Mucosa of descending colon (tissue), 3 donors: ENCODE data around the gene AMZ1. TPM values are rescaled to one million over a fixed set of nuclear protein-coding genes. Genes with fewer than 3 reads are reported as not detected.

Experiments used
- ATAC-seq: fragments of 200-7000 bp; cut with Tn5 transposase; one replicate; pipeline ENCODE4 v1.9.1; 2020; ENCODE audit warnings: mild to moderate bottlenecking, moderate library complexity
- DNase-seq, 3 donors: peaks; one replicate each; pipeline ENCODE4 v3.0.0-alpha.2; 2020
- H3K36me3 ChIP-seq: fragments of 200-600 bp; one replicate; pipeline ENCODE4 v1.8.0; 2021; ENCODE audit warnings: low read depth, mild to moderate bottlenecking
- H3K4me1 ChIP-seq: fragments of 200-600 bp; one replicate; pipeline ENCODE4 v1.8.0; 2021; ENCODE audit warnings: low read depth, mild to moderate bottlenecking
- H3K4me3 ChIP-seq: fragments of 200-600 bp; one replicate; pipeline ENCODE4 v1.8.0; 2021; ENCODE audit warnings: mild to moderate bottlenecking
- H3K9me3 ChIP-seq: fragments of 200-600 bp; one replicate; pipeline ENCODE4 v1.8.0; 2021; ENCODE audit warnings: mild to moderate bottlenecking
- intact Hi-C, 2 donors: fragments of 100-400 bp; cut with DNase I in 1 of 2; cut with micrococcal nuclease in 1 of 2; formaldehyde crosslinking; loops; one replicate each; pipeline versions ENCODE4 v1.11.0 to v1.11.1; 2022; cut with DNase I, micrococcal nuclease
- total RNA-seq, 3 donors: library from RNA; stranded (reverse); fragmentation: NEBNext Ultra II Directional in 2 of 3; extraction: Animal tissue kit (Norgen Biotek cat#: 25700) in 2 of 3; gene quantifications; one replicate each; pipeline versions ENCODE4 v1.2.1 to v1.2.4, GENCODE V29; 2021 to 2023
- TF ChIP-seq, protein P1 (sequence below): fragments of 200-600 bp; IDR thresholded peaks from one replicate; pipeline ENCODE4 v1.8.0; 2022; ENCODE audit warnings: antibody characterized with exemption, mild to moderate bottlenecking
- donor health status: DM: no; HTN: no; CAD: no; lungs with moderate emphysema.
- donor health status: DM: no; HTN: no; CAD: no.
- donor health status: DM: no; HTN: yes; CAD: no.

The AMZ1 gene
- total RNA-seq, 3 donors from 2014 or later = 0.61 to 1.3 TPM; not detected in 1

DNA sequence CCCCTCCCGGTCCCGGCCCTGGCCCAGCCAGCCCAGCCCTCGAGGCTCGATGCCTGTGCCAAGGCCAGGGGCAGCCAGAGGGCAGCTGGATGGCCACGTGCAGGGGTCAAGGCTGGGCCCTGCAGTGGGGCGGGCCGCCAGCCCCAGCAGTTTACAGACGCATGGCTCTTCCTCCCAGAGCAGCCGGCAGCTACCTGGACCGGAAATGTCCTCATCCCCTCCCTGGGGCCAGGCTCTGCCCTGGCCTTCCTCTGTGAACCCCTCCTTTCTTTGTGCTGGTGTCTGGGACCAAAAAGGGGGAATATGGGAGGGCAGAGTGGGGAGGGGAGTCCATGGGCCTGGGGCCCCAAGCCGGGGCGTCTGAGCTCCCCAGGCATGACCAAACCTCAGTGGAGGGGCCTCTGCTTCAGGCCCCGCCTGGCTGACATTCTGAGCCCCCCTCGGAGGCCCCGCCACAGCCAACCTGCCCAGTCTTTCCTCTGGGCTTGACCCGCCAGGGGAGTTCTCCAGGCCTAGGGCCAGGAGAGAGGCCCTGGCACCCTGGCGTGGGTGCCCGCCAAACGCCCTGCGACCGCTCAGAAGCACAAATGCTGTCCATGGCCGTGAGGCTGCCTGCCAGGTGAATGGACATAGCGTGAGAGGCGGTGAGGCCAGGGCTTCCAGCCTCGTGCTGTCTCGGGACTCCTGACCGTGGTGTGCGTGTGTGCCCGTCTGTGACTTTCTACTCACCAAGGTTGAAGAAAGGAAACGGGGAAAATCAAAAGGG is 24.7 kb upstream of the AMZ1 start:
- DNase-seq (peak in 1 of 3 donors; percentile 50), ATAC-seq (peak; percentile 37)
- intact Hi-C loops = no loop called here

DNA sequence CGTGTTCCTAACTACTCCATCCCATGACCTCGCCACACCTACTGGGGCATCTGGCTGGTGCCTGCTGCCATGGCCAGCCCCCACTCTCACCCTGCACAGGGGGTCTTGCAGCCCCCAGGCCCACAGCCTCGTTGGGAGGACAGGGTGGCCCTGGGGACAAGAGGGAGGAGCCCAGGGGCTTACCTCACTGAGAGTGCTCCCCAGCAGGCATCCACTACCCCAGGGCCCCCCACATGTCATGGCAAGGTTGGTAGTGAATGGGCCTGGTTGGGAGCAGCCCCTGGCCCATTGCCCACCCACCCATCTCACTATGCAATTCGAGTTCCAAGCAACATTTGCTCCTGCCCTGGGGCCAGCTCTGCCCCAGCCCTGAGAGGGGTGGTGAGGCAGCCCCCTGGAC is 24.0 kb upstream of the AMZ1 start:
- DNase-seq (no peak), ATAC-seq (no peak)
- H3K36me3 ChIP-seq = no peaks in the 10 kb centered on the region
- H3K4me3 ChIP-seq = no peak overlapping the region
- intact Hi-C loops = no loop called here
- H3K9me3 ChIP-seq = no peaks in the 10 kb centered on the region
- H3K4me1 ChIP-seq = peaks cover 16% of the 10 kb centered on the region
- TF ChIP-seq, protein P1, sequence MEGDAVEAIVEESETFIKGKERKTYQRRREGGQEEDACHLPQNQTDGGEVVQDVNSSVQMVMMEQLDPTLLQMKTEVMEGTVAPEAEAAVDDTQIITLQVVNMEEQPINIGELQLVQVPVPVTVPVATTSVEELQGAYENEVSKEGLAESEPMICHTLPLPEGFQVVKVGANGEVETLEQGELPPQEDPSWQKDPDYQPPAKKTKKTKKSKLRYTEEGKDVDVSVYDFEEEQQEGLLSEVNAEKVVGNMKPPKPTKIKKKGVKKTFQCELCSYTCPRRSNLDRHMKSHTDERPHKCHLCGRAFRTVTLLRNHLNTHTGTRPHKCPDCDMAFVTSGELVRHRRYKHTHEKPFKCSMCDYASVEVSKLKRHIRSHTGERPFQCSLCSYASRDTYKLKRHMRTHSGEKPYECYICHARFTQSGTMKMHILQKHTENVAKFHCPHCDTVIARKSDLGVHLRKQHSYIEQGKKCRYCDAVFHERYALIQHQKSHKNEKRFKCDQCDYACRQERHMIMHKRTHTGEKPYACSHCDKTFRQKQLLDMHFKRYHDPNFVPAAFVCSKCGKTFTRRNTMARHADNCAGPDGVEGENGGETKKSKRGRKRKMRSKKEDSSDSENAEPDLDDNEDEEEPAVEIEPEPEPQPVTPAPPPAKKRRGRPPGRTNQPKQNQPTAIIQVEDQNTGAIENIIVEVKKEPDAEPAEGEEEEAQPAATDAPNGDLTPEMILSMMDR = no peak

More for the DNA sequence above, 24.7 kb upstream of the AMZ1 start:
- Histone ChIP-seq H3K9me3 (no peaks in the 10 kb centered on the region), H3K4me1 (peaks cover 16% of the 10 kb centered on the region), H3K4me3 (no peak overlapping the region), H3K36me3 (no peaks in the 10 kb centered on the region)
- TF ChIP-seq, protein P1 = no peak

DNA sequence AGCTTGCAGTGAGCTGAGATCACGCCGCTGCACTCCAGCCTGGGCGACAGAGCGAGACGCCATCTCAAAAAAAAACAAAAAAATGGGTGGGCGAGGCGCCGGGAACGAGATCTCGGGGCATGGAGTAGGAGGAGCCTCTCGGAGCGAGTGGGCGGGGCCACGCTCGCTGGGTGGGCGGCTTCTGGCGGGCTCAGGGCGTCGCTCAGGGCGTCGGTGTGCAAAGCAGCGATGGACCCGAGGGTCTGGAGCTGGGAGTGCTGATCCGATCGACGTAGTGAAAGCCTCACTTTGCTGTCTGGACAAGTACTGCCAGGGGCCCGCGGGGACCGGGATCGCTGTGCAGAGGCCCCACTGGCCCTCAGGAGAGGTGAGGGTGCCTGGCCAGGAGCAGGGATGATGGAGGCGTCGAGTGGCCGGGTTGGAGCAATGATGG is 22.6 kb upstream of the AMZ1 start:
- no peaks in the 10 kb centered on the region for H3K36me3 ChIP-seq
- ATAC-seq (no peak), DNase-seq (peak in 1 of 3 donors; percentile 48)
- intact Hi-C loops = no loop called here
- TF ChIP-seq, protein P1 = no peak
- no peak overlapping the region for H3K4me3 ChIP-seq
- H3K9me3 ChIP-seq = no peaks in the 10 kb centered on the region
- peaks cover 16% of the 10 kb centered on the region for H3K4me1 ChIP-seq

GRCh38 chr7:2666155-2666554 is 21.8 kb upstream of the AMZ1 start:
- Histone ChIP-seq H3K9me3 (no peaks in the 10 kb centered on the region), H3K36me3 (no peaks in the 10 kb centered on the region), H3K4me3 (no peak overlapping the region), H3K4me1 (peaks cover 16% of the 10 kb centered on the region)
- peak; percentile 3 for ATAC-seq
- intact Hi-C loops = no loop called here
- TF ChIP-seq, protein P1 = no peak
- DNase-seq = no peak

GRCh38 chr7:2666588-2667250 is 21.3 kb upstream of the AMZ1 start:
- intact Hi-C loops = no loop called here
- H3K9me3 ChIP-seq = no peaks in the 10 kb centered on the region
- peak; percentile 58 for ATAC-seq

More at GRCh38 chr7:2666588-2667250, 21.3 kb upstream of the AMZ1 start:
- peaks cover 16% of the 10 kb centered on the region for H3K4me1 ChIP-seq
- peak in 2 of 3 donors; percentile 38 to 50 for DNase-seq
- no peaks in the 10 kb centered on the region for H3K36me3 ChIP-seq
- TF ChIP-seq, protein P1 = no peak
- no peak overlapping the region for H3K4me3 ChIP-seq
